Activated CD4-positive, alpha-beta memory T cell treated with anti-CD3 and anti-CD28 coated beads for 36 hours (primary cell): ENCODE results near the gene ANKRD13D. TPM values are rescaled to one million over a fixed set of nuclear protein-coding genes. Genes with fewer than 3 reads are reported as not detected.
A peak's percentile ranks its signal among the peaks of the same experiment; 100 is the strongest.
"Not testable (repeated sequence)": the region's sequence is repeated elsewhere in the genome, so short reads cannot be mapped to it uniquely, and the experiment has no call there.

ENCODE experiments used
- CTCF ChIA-PET: fragments of 350-600 bp; sonication (Branson Sonifier 250); formaldehyde crosslinking; loops from one replicate; lab custom pipeline; 2021; ENCODE audit warnings: antibody characterized with exemption, inconsistent platforms; lab: Charles Lee
- POLR2A ChIA-PET: fragments of 350-600 bp; sonication (Branson Sonifier 250); formaldehyde crosslinking; loops from one replicate; lab custom pipeline; 2021; ENCODE audit warnings: antibody characterized with exemption; lab: Charles Lee
- DNase-seq: peaks from one replicate; pipeline ENCODE4 v3.0.0-alpha.2; 2020
- H3K27ac Mint-ChIP-seq: one replicate; pipeline ENCODE4 v1.8.0; 2021; ENCODE audit warnings: mixed read lengths
- H3K27me3 Mint-ChIP-seq: one replicate; pipeline ENCODE4 v1.8.0; 2021; ENCODE audit warnings: mixed read lengths
- H3K36me3 Mint-ChIP-seq: one replicate; pipeline ENCODE4 v1.8.0; 2021; ENCODE audit warnings: mixed read lengths
- H3K4me1 Mint-ChIP-seq: one replicate; pipeline ENCODE4 v1.8.0; 2021; ENCODE audit warnings: low read depth, mixed read lengths
- H3K4me3 Mint-ChIP-seq: one replicate; pipeline ENCODE4 v1.8.0; 2021; ENCODE audit warnings: mild to moderate bottlenecking, mixed read lengths
- H3K9me3 Mint-ChIP-seq: one replicate; pipeline ENCODE4 v1.8.0; 2021; ENCODE audit warnings: mixed read lengths
- intact Hi-C: fragments of 100-400 bp; cut with micrococcal nuclease; formaldehyde crosslinking; loops from one replicate; pipeline ENCODE4 v1.15.1; 2023
- total RNA-seq, 2 experiments: library from RNA; stranded (reverse); gene quantifications; one replicate each; pipeline ENCODE4 v1.2.3, GENCODE V29; 2021

The ANKRD13D gene
- total RNA-seq, 2 experiments from 2014 or later: 85.9 to 89.4 TPM

DNA sequence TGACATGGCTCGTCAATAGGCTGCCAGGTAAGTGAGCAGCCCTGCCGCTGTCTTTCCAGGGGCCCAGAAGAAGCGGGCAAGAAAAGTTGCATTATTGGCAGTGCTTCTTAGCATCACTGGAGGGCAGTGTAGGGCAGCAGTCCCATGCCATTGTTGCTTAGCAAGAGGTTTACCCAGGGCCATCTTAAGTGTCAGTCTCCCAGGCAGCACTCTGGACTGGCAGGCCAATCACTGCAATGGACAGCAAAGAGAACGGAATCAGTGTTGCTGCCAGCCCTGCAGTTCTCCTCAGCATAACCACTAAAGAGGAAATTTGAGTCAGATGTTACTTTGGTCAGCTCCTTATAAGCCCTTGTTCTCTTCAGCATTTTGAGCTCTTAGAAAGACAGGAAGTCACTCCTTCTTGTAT lies 36.3 kb upstream of the ANKRD13D start:
- H3K27ac Mint-ChIP-seq: peak overlapping the region; percentile 61

DNA sequence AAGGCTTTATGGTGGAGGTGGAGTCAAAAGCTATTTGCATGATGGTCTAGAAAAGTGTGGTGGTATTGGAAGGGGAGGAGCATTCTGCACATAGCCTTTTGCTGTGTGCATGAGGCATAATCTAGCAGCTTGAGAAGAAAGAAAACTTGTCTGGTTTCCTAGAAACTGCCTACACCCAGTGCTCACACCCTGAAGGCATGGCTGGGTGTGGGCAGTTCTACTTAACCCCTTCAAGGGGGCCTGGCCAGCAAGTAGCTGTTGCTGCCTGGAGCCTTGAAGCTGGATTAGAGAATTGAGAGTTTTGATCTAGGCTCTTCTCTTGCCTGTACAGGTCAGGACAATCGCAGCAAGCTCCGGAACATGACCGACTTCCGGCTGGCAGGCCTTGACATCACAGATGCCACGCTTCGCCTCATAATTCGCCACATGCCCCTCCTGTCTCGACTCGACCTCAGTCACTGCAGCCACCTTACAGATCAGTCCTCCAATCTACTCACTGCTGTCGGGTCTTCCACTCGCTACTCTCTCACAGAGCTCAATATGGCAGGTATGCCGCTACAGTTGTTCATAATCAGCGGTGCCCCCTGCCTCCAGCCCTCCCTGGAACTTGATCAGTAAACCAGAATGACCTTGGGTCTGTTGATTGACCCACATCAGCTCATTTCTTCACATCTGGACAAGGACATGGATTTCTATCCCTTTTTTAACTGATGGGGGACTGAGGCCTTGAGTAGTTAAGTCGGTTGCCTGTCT lies 35.1 kb upstream of the ANKRD13D start:
- DNase-seq: no peak
- intact Hi-C loops: no loop called here
- H3K4me1 Mint-ChIP-seq: peaks cover 33% of the 10 kb centered on the region
- no peaks in the 10 kb centered on the region for H3K9me3 Mint-ChIP-seq
- H3K4me3 Mint-ChIP-seq: no peak overlapping the region
- ChIA-PET POLR2A (interaction anchor here (0.5 to 3.0 kb wide), 4 partner anchors 8 to 684 kb away, joined by 3 to 10 read pairs (median 5); no protein-coding TSS in a partner anchor), CTCF (interaction anchor here (0.6 to 5.4 kb wide), 8 partner anchors 9 to 129 kb away, joined by 3 to 36 read pairs (median 5); no protein-coding TSS in a partner anchor)
- peak overlapping the region; percentile 61 for H3K27ac Mint-ChIP-seq
- peaks cover 67% of the 10 kb centered on the region for H3K36me3 Mint-ChIP-seq
- H3K27me3 Mint-ChIP-seq: no peaks in the 10 kb centered on the region

More for the DNA sequence above, 36.3 kb upstream of the ANKRD13D start:
- POLR2A ChIA-PET: interaction anchor here (1.5 to 3.0 kb wide), 2 partner anchors 12 to 50 kb away, joined by 3 to 10 read pairs; no protein-coding TSS in a partner anchor
- peak; percentile 49 for DNase-seq
- Mint-ChIP-seq H3K4me3 (no peak overlapping the region), H3K27me3 (no peaks in the 10 kb centered on the region), H3K4me1 (peaks cover 39% of the 10 kb centered on the region), H3K36me3 (peaks cover 79% of the 10 kb centered on the region), H3K9me3 (no peaks in the 10 kb centered on the region)
- intact Hi-C loops: no loop called here
- CTCF ChIA-PET: interaction anchor here (0.7 to 5.4 kb wide), 8 partner anchors 10 to 99 kb away, joined by 3 to 36 read pairs (median 6); no protein-coding TSS in a partner anchor

DNA sequence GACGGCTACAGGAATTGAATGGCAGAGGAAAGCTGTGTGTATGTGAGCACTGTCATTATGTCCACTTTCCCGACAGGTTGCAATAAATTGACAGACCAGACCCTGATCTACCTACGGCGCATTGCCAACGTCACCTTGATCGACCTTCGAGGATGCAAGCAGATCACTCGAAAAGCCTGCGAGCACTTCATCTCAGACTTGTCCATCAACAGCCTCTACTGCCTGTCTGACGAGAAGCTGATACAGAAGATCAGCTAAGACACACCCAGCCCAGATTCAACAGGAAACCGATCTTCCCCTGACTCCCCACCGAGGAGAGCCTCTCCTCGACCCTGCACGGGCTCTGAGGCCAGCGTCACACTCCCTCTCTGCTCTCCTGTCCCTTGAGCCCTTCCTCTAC lies 34.3 kb upstream of the ANKRD13D start:
- Mint-ChIP-seq H3K27me3 (no peaks in the 10 kb centered on the region), H3K27ac (peak overlapping the region; percentile 58), H3K4me1 (peaks cover 27% of the 10 kb centered on the region), H3K9me3 (no peaks in the 10 kb centered on the region), H3K36me3 (peaks cover 60% of the 10 kb centered on the region), H3K4me3 (no peak overlapping the region)
- intact Hi-C loops: no loop called here
- ChIA-PET POLR2A (interaction anchor here (0.5 kb wide), 1 partner anchor 685 kb away, joined by 4 read pairs; no protein-coding TSS in a partner anchor), CTCF (interaction anchor here (1.2 to 5.4 kb wide), 5 partner anchors 8 to 128 kb away, joined by 3 to 36 read pairs (median 4); no protein-coding TSS in a partner anchor)
- no peak for DNase-seq

DNA sequence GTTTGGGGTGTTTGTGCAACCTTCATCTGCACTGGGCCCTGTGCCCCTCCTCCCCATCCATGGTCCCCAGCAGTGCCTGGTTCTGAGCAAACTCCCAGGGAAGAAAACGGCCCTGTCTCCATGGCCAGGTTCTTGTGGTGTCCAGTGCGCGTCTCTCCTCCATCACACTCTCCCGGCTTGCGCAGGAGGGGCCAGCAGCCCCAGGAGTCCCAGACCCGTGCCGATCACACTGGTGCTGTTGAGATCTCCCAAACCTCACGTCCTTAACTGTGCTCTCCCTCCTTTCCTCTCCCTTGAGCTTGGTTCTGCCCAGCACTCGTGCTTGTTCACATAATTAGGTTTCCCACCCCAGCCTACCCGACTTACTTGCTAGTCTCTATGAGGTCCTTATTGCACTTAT lies 33.8 kb upstream of the ANKRD13D start:
- no peak overlapping the region for H3K27ac Mint-ChIP-seq

GRCh38 chr11:67255864-67256263 lies 33.2 kb upstream of the ANKRD13D start:
- Mint-ChIP-seq H3K27ac (no peak overlapping the region), H3K4me1 (peaks cover 20% of the 10 kb centered on the region), H3K9me3 (no peaks in the 10 kb centered on the region), H3K36me3 (peaks cover 50% of the 10 kb centered on the region), H3K27me3 (no peaks in the 10 kb centered on the region), H3K4me3 (no peak overlapping the region)
- DNase-seq: no peak
- ChIA-PET CTCF (no interaction called here), POLR2A (no interaction called here)
- intact Hi-C loops: no loop called here

More for the DNA sequence above, 33.8 kb upstream of the ANKRD13D start:
- H3K36me3 Mint-ChIP-seq: peaks cover 54% of the 10 kb centered on the region
- CTCF ChIA-PET: interaction anchor here (3.1 kb wide), 1 partner anchor 62 kb away, joined by 16 read pairs; no protein-coding TSS in a partner anchor
- DNase-seq: no peak
- no peaks in the 10 kb centered on the region for H3K9me3 Mint-ChIP-seq
- H3K27me3 Mint-ChIP-seq: no peaks in the 10 kb centered on the region
- no peak overlapping the region for H3K4me3 Mint-ChIP-seq
- intact Hi-C loops: no loop called here
- peaks cover 25% of the 10 kb centered on the region for H3K4me1 Mint-ChIP-seq
- POLR2A ChIA-PET: no interaction called here

DNA sequence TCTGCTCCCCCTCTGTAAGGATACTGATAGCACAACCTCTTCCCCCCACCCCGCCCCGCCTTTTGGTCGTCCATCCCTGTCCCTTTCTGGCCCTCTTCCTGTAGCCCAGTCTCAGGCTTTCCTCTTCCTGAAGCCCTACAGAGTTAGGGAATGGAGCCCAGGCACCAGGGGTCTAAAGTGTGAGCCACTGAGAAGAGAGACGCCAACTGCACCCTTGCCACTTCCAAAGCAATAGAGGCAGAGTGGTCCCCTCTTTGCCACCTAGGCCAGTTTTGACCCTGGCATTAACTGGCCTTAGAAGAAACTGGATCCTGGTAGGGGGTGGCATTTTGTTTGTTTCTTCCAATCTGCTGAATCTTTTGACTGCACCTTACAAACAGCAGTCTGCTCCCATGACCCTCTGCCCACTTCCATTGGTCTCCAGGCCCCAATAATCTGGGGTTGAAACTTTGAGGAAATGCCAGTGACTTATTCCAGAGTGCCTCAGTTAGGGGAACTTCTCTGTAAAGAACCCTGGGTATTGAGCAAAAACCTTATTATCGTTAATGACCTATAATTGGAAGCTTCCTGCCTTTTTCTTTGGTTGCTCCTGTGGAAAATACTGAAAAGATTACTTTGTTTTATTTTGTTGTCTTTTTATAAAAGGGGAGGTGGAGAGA lies 32.5 kb upstream of the ANKRD13D start:
- no peaks in the 10 kb centered on the region for H3K9me3 Mint-ChIP-seq
- ChIA-PET CTCF (no interaction called here), POLR2A (no interaction called here)
- peak; percentile 7 for DNase-seq
- intact Hi-C loops: no loop called here
- peaks cover 43% of the 10 kb centered on the region for H3K36me3 Mint-ChIP-seq
- peaks cover 21% of the 10 kb centered on the region for H3K4me1 Mint-ChIP-seq
- no peak overlapping the region for H3K27ac Mint-ChIP-seq
- H3K27me3 Mint-ChIP-seq: no peaks in the 10 kb centered on the region
- no peak overlapping the region for H3K4me3 Mint-ChIP-seq

DNA sequence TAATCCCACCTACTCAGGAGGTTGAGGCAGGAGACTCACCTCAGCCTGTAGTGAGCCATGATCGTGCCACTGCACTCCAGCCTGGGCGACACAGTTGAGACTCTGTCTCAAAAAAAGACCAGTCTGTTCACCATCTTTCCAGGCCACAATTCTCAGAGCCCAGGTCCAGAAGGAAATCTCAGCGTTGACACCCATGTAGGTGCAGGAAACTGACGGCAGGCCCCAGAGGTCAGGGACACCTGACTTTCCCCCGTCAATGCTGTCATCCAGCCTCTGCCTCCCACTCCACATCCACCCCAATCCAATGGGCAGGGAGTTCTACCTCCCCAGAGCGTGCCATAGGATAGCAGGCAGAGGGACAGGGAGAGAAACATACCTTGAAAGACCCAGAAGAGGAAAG lies 28.7 kb upstream of the ANKRD13D start:
- Mint-ChIP-seq H3K36me3 (peaks cover 13% of the 10 kb centered on the region), H3K4me1 (peaks cover 39% of the 10 kb centered on the region), H3K27me3 (no peaks in the 10 kb centered on the region), H3K9me3 (no peaks in the 10 kb centered on the region), H3K27ac (no peak overlapping the region), H3K4me3 (no peak overlapping the region)
- POLR2A ChIA-PET: no interaction called here
- DNase-seq: no peak
- intact Hi-C loops: loop anchor here (5.0 kb wide), 1 partner anchor 122 kb away; no protein-coding TSS in a partner anchor
- CTCF ChIA-PET: no interaction called here

DNA sequence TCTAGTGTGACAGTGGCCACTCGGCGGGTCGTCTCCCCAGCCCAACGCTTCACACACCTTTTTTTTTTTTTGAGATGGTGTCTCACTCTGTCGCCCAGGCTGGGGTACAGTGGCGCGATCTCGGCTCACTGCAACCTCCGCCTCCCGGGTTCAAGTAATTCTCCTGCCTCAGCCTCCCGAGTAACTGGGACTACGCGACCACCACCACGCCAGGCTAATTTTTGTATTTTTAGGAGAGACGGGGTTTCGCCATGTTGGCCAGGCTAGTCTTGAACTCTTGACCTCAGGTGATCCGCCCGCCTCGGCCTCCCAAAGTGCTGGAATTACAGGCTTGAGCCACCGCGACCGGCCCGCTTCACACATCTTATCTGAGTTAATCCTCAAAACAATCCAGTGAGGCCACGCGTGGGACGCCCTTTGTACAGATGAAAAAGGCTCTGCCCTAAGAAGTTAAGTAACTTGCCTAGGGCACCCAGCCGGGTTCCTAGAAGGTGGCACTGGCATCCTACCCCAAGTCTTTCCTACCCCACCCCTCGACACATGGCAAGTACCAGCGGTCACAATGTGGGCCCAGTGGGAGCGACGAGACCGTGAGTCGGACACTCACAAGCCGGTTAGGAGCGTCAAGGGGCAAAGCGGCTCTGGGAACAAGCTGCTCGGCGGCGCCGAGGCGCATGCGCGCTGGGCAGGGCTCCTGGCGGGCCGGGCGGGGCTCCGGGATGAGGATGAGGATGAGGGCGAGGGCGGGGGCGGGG lies 28.0 kb upstream of the ANKRD13D start:
- POLR2A ChIA-PET: interaction anchor here (2.4 to 3.2 kb wide), 3 partner anchors 7 to 56 kb away, joined by 6 to 22 read pairs (median 10); no protein-coding TSS in a partner anchor
- intact Hi-C loops: loop anchor here (5.0 kb wide), 1 partner anchor 121 kb away; no protein-coding TSS in a partner anchor
- peak overlapping the region; percentile 60 for H3K4me3 Mint-ChIP-seq
- CTCF ChIA-PET: interaction anchor here (1.0 to 4.9 kb wide), 13 partner anchors 9 to 208 kb away, joined by 3 to 150 read pairs (median 15); partner anchors contain the start of genes ANKRD13D, POLD4, PPP1CA and SSH3
- H3K4me1 Mint-ChIP-seq: peaks cover 45% of the 10 kb centered on the region
- not testable (repeated sequence) for H3K36me3 Mint-ChIP-seq, H3K27me3 Mint-ChIP-seq, H3K9me3 Mint-ChIP-seq, H3K27ac Mint-ChIP-seq
- peak; percentile 70 for DNase-seq

DNA sequence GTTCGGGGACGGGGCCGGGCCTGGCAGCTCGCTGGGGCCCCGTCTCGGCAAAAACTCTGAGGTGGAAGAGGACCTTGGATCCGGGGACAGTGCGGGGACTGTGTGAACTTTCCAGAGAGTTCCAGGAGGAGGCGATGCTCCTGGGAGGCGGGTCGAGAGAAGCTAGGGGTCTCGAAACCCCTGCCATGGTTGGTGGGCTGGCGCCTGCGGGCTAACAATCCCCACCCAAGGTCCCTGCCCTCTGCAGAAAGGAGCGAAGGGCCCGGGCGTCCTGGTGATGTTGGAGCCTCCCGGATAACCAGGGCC lies 27.5 kb upstream of the ANKRD13D start:
- ChIA-PET CTCF (interaction anchor here (0.7 to 4.9 kb wide), 19 partner anchors 9 to 208 kb away, joined by 3 to 150 read pairs (median 8); partner anchors contain the start of genes ANKRD13D, POLD4, PPP1CA and SSH3), POLR2A (interaction anchor here (0.6 to 3.2 kb wide), 6 partner anchors 8 to 82 kb away, joined by 3 to 22 read pairs (median 6); no protein-coding TSS in a partner anchor)
- H3K36me3 Mint-ChIP-seq: peaks cover 8% of the 10 kb centered on the region
- H3K27ac Mint-ChIP-seq: no peak overlapping the region
- no peaks in the 10 kb centered on the region for H3K27me3 Mint-ChIP-seq
- H3K4me3 Mint-ChIP-seq: no peak overlapping the region
- intact Hi-C loops: loop anchor here (5.0 kb wide), 1 partner anchor 121 kb away; no protein-coding TSS in a partner anchor
- H3K9me3 Mint-ChIP-seq: no peaks in the 10 kb centered on the region
- H3K4me1 Mint-ChIP-seq: peaks cover 46% of the 10 kb centered on the region
- no peak for DNase-seq

DNA sequence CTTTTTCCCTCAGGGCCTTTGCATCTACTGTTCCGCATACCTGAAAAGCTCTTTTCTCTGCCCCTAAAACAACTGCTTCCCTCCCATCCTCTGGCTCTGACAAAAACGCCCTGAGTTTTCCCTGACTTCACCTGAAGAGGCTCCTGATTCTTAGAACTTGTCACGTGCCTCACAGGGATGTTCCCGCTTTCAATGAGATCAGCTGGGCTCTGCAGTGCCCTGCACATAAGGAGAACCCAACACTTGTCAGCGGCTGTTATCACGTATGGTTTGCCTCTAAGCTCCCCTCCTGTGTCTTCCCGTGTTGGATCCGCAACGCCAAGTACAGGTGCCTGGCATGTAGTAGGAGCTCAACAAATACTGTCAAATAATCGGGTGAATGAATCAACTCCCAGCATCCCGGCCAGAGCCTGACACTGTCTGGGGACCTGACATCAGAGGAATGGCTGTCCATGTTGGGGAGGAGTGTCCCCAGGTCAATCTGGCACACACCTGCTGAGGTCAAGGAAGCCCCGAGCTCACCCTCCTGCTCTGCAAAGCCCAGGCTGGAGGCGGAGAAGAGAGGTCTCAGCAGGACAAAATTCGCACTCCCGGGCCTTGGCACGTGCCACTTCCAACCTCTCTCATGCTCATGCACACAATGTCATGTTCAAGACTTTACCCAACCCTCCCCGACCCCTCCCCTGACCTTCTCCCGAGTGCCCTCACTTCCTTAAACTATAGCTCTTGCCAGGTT lies 27.0 kb upstream of the ANKRD13D start:
- peaks cover 4% of the 10 kb centered on the region for H3K36me3 Mint-ChIP-seq
- intact Hi-C loops: loop anchor here (1.0 to 5.0 kb wide), 2 partner anchors 55 to 120 kb away; no protein-coding TSS in a partner anchor
- H3K4me1 Mint-ChIP-seq: peaks cover 46% of the 10 kb centered on the region
- H3K27me3 Mint-ChIP-seq: no peaks in the 10 kb centered on the region
- H3K27ac Mint-ChIP-seq: peak overlapping the region; percentile 59
- CTCF ChIA-PET: interaction anchor here (0.6 to 4.9 kb wide), 29 partner anchors 10 to 209 kb away, joined by 3 to 150 read pairs (median 5); partner anchors contain the start of genes ANKRD13D, POLD4, PPP1CA and SSH3
- H3K9me3 Mint-ChIP-seq: no peaks in the 10 kb centered on the region
- POLR2A ChIA-PET: interaction anchor here (0.6 to 3.2 kb wide), 6 partner anchors 8 to 81 kb away, joined by 3 to 22 read pairs (median 6); no protein-coding TSS in a partner anchor
- DNase-seq: no peak
- peak overlapping the region; percentile 25 for H3K4me3 Mint-ChIP-seq
